PFSK-1 (cell line): ENCODE results near the gene PIGB.

Experiments
- FOXP2 ChIP-seq: optimal IDR thresholded peaks from 2 replicates; pipeline ENCODE3; 2011; ENCODE audit warnings: borderline replicate concordance, control low read depth, inconsistent platforms; ENCODE audit not compliant: insufficient read depth; ENCODE audit errors: extremely low read length, extremely low read depth
- POLR2AphosphoS5 ChIP-seq: IDR thresholded peaks from 2 replicates; pipeline ENCODE4 v1.6.1; 2012; ENCODE audit warnings: low read depth, mild to moderate bottlenecking, control low read depth, low read length, moderate library complexity
- REST ChIP-seq, 2 experiments: IDR thresholded peaks; 2 replicates each; pipeline versions ENCODE4 v1.6.1 to v1.8.0; 2011 to 2012; ENCODE audit warnings: low read depth in 2 of 2, low read length in 2 of 2, control low read depth in 1 of 2, inconsistent platforms in 1 of 2, mild to moderate bottlenecking in 1 of 2, moderate library complexity in 1 of 2; ENCODE audit not compliant: insufficient read depth in 1 of 2
- SIN3A ChIP-seq: IDR thresholded peaks from 2 replicates; pipeline ENCODE4 v1.6.1; 2012; ENCODE audit warnings: mild to moderate bottlenecking, low read length, moderate library complexity, borderline replicate concordance; ENCODE audit not compliant: insufficient read depth
- TAF1 ChIP-seq: IDR thresholded peaks from 2 replicates; pipeline ENCODE4 v1.6.1; 2012; ENCODE audit warnings: low read length, control low read depth, borderline replicate concordance; ENCODE audit not compliant: insufficient read depth

PIGB gene

GRCh38 chr15:55372701-55373440 is 53.8 kb downstream of the PIGB start:
- TF ChIP-seq FOXP2: no peak

- TF ChIP-seq POLR2AphosphoS5 (no peak), SIN3A (no peak), FOXP2 (no peak), REST (IDR thresholded peaks at IDR 0.05; ENCODE audit: insufficient read depth in 1 of 2, low read depth in 2 of 2, low read length in 2 of 2) (no peak), TAF1 (no peak)
Measured at GRCh38 chr15:55379095-55379494, 60.1 kb downstream of the PIGB start.

- TF ChIP-seq FOXP2 (no peak), POLR2AphosphoS5 (no peak), REST (IDR thresholded peaks at IDR 0.05; ENCODE audit: insufficient read depth in 1 of 2, low read depth in 2 of 2, low read length in 2 of 2) (no peak), SIN3A (no peak), TAF1 (no peak)
Measured at GRCh38 chr15:55381595-55381994, 62.6 kb downstream of the PIGB start.

GRCh38 chr15:55383687-55384086 is 64.7 kb downstream of the PIGB start:
- TF ChIP-seq POLR2AphosphoS5: no peak
- TF ChIP-seq SIN3A: no peak
- TF ChIP-seq FOXP2: no peak
- TF ChIP-seq REST (IDR thresholded peaks at IDR 0.05; ENCODE audit: insufficient read depth in 1 of 2, low read depth in 2 of 2, low read length in 2 of 2): no peak
- no peak for TF ChIP-seq TAF1

- no peak for TF ChIP-seq SIN3A
- no peak for TF ChIP-seq POLR2AphosphoS5
- no peak for TF ChIP-seq REST (IDR thresholded peaks at IDR 0.05; ENCODE audit: insufficient read depth in 1 of 2, low read depth in 2 of 2, low read length in 2 of 2)
- TF ChIP-seq TAF1: no peak
- no peak for TF ChIP-seq FOXP2
Measured at GRCh38 chr15:55387027-55387426, 68.0 kb downstream of the PIGB start.
